GM10266 (cell line): ENCODE data around the gene CHDH.

ENCODE experiments used
- DNase-seq: peaks from one replicate; pipeline ENCODE4 v3.0.0; 2012; ENCODE audit errors: extremely low spot score
- TF ChIP-seq, protein P1 (sequence below): IDR thresholded peaks from 2 replicates; pipeline ENCODE4 v1.5.1; 2012; ENCODE audit warnings: mild to moderate bottlenecking, low read depth; ENCODE audit not compliant: control insufficient read depth, insufficient read depth; ENCODE audit errors: missing control alignments

Gene CHDH

DNA sequence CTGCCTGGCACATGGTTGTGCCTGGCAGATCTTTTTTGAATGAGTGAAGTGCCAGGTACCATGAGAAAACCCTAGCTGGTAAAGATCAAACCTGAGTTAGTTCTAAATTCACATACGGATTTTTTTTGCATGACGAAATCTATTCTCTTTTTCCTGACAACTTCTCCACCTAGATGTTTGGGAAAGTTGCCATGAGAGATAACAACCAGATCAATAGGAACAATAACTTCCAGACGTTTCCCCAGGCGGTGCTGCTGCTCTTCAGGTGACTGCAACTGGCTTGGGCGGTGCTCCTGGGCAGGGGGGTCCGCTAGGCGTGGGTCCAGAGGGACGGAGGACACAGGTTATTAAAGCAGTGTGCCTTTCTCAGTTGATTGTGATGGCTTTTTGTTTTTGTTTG lies 71.8 kb downstream of the CHDH start:
- TF ChIP-seq, protein P1, sequence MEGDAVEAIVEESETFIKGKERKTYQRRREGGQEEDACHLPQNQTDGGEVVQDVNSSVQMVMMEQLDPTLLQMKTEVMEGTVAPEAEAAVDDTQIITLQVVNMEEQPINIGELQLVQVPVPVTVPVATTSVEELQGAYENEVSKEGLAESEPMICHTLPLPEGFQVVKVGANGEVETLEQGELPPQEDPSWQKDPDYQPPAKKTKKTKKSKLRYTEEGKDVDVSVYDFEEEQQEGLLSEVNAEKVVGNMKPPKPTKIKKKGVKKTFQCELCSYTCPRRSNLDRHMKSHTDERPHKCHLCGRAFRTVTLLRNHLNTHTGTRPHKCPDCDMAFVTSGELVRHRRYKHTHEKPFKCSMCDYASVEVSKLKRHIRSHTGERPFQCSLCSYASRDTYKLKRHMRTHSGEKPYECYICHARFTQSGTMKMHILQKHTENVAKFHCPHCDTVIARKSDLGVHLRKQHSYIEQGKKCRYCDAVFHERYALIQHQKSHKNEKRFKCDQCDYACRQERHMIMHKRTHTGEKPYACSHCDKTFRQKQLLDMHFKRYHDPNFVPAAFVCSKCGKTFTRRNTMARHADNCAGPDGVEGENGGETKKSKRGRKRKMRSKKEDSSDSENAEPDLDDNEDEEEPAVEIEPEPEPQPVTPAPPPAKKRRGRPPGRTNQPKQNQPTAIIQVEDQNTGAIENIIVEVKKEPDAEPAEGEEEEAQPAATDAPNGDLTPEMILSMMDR, result no peak
- no peak for DNase-seq

DNA sequence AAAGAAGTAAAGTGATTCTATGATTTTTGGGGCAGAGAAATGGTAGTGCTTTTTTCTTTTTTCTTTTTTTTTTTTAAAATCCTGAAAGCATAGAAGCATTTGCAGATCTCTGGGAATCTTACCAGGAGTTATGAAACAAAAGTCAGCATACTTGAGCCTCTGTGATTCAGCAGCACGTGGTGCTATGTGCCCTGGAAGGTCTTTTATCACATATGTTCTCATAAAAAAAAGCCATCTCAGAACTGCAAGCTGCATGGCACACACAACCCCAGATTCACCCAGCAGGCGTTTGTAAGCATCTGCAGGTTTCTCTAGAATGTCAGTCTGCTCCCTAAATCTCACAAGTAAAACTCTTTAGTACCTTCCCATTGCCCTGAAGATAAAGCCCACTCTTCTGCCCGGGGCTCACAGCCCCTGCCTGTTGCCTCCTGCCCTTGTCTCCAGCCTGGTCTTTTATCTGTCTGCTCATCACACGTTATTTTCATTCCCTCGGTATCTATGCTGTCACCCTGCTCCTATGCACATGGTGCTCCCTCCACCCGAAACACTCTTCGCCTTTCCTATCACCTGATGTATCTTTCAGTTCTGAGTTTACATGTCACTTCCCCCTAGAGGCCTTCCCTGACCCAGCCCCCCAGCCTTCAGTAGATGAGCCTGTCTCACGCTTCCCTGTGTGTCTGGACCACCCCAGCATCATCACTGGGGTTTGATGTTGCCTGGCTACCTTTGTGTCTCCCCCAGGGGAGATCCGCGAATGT lies 72.4 kb downstream of the CHDH start:
- peak; percentile 48 for DNase-seq
- TF ChIP-seq, protein P1, result no peak

DNA sequence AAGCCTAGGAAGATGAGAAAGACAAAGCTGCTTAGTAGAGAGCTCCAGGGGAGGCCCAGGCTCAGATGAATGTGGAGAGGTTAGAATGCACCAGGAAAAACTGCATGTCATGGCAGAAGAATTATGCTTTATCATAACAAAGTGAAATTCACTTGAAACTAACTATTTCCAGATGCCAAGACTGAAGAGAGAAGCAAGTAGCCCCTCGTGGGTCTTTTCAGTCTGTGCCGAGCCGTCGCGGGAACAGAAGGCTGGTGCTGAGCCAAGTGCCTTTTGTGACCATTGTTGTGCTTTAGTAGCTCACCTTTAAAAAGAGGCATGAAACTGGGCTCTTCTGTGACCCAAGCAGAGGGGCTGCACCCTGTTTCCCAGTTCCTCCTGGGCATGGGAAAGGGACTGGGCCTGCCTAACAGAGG lies 73.2 kb downstream of the CHDH start:
- TF ChIP-seq, protein P1, result no peak
- DNase-seq, result no peak

DNA sequence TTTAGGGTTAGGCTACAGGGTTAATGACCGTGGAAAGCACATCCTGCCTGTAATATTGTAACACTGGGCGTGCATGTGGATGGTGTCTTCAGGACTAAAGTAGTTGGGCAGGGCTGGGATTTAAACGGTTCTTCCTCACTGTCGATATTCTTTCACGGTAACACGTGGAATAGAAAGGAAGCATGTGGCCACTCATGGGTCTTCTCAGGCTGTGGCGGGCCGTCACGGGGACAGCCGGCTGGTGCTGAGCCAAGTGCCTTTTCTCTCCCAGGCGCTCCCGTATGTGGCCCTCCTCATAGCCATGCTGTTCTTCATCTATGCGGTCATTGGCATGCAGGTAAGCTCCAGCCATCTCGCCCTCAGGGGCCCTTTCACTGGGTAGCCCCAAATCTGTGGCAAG lies 73.7 kb downstream of the CHDH start:
- DNase-seq, result no peak
- TF ChIP-seq, protein P1, result no peak

DNA sequence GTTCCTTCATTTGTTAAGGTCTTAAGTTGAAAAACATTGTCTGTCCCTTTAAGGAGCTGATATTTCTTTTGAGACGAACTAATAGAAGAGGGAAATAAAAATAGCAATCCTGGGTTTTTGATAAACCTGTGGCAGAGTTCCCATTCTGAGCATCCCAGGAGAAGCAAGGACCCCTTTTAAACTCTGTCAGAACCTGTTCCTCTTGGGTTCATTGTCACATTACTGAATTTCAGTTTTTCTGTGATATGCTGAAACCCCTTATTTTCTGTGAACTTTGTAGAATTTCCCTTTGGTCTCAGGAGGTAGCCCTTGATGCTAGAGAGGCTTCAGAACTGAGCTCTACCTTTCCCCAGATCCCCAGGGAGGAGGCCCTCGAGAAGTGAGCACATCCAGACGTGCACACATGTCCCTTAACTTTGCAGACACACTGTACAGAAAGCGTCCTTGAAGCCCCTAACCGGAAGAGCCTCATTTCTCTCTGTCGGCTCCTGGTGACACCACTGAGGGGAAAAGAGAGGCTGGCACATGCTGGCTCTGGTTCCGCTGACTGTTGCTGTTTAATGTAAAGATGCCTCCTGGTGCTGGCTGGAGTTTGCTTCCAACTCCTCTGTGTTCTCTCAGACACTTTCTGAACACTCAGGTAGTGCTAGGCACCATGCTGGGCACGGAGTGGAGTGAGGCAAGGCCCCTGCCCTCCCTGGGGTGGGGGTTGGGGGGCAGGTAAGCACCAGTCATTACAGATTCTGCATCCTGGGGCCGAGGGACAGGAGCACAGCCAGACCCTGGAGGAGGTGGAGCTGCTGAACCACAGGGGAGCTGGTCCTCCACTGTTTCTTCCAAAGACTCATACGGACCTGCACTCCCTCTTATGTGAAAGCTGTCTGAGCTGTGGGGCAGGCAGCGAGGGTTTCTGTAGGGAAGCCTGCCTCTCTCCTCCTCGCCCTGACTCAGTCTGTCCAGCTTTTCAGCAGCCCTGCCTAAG lies 77.5 kb downstream of the CHDH start:
- no peak for DNase-seq
- TF ChIP-seq, protein P1, result no peak

DNA sequence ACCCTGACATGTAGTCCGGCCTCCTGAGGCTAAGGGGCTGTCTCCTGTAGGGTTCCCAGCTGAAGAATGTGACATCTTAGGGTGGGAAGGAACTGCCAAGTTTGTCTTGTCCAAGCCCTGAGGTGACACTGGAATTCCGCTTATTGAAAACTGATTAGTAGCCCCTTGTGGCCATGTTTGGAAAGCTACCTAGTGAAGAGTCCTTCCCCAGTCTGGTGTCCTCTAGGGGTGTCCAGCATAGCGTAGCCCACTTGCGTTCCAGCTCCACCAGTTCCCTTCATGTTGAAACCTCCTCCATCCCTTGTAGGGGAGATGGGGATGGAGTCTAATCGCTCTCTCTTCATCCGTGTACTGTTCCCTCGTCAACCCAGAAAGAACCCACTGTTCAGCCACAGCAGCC lies 79.5 kb downstream of the CHDH start:
- DNase-seq, result no peak
- TF ChIP-seq, protein P1, result no peak
